ENCODE measurements around the gene BLACAT1. TPM values are rescaled to one million over a fixed set of nuclear protein-coding genes. Genes with fewer than 3 reads are reported as not detected.

The BLACAT1 gene
- total and polyA plus RNA-seq, 9 of the 15 experiments (the other 6 are each of a cell fraction or from before 2014, with no cell fraction given), result 0.10 to 5.9 (median 0.73) TPM

DNA sequence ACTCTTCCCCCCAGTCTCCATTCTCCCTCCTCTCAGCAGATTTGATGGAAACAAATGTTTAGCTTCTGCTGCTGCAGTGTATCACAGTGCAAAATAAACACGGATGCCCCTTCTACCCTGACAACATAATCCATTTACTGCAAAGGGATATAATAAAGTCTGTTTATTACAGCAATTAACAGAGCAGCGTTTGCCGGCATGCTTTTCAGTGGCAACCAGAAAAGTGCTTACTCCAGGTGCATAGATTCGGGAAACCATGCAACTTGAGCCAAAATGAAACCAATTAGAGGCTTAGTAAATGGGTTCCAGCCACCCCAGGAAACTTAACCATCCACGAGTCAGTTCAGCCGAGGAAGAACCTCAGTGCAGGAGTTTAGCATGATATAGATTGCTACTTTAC is 21.1 kb downstream of the BLACAT1 start:
- intact Hi-C loops (cut with micrococcal nuclease) (loop anchor here (10.0 kb wide), 1 partner anchor 80 kb away; the partner anchor contains the start of gene KLHDC8A), in situ Hi-C loops (cut with MboI) (no loop called here)
- H3K4me3 ChIP-seq, result no peak overlapping the region
- H3K4me2 ChIP-seq (ENCODE audit: insufficient read depth, low read length), result no peak overlapping the region
- FAIRE-seq, result no peak
- peaks cover 6% of the 10 kb centered on the region in 2 experiments; a peak in 4 of 5 replicates for H3K4me1 ChIP-seq (replicated peaks in 1 of 2; ENCODE audit: control insufficient read depth in 2 of 2, insufficient read depth in 2 of 2, low read length in 2 of 2)
- TF ChIP-seq NRF1 (conservative IDR thresholded peaks at IDR 0.05 in 1 of 2, IDR thresholded peaks at IDR 0.05 in 1 of 2) (no peak), ZNF197 (CRISPR knock-in tag; IDR thresholded peaks at IDR 0.05; ENCODE audit: low read depth) (no peak), ZNF212 (CRISPR knock-in tag; IDR thresholded peaks at IDR 0.05) (no peak), ETS1 (conservative IDR thresholded peaks at IDR 0.05; ENCODE audit: control insufficient read depth, low read depth, low read length) (no peak), POLR2G (IDR thresholded peaks at IDR 0.05; ENCODE audit: low read depth, low read length) (no peak), IRF2 (CRISPR knock-in tag; IDR thresholded peaks at IDR 0.05) (no peak), CCNT2 (IDR thresholded peaks at IDR 0.05; ENCODE audit: borderline replicate concordance, extremely low read depth, insufficient read length, low read depth, low read length) (no peak), HNRNPK (IDR thresholded peaks at IDR 0.05; ENCODE audit: low read depth, low read length, poor library complexity, severe bottlenecking) (no peak), ZNF57 (CRISPR knock-in tag; IDR thresholded peaks at IDR 0.05) (no peak), CC2D1A (IDR thresholded peaks at IDR 0.05) (no peak)
- TF ChIP-seq, protein P1, sequence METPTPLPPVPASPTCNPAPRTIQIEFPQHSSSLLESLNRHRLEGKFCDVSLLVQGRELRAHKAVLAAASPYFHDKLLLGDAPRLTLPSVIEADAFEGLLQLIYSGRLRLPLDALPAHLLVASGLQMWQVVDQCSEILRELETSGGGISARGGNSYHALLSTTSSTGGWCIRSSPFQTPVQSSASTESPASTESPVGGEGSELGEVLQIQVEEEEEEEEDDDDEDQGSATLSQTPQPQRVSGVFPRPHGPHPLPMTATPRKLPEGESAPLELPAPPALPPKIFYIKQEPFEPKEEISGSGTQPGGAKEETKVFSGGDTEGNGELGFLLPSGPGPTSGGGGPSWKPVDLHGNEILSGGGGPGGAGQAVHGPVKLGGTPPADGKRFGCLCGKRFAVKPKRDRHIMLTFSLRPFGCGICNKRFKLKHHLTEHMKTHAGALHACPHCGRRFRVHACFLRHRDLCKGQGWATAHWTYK (CRISPR knock-in tag; IDR thresholded peaks at IDR 0.05), result no peak
- no peak for ATAC-seq
- no peak overlapping the region for H3K9ac ChIP-seq (ENCODE audit: insufficient read depth in 1 of 2, low read depth in 2 of 2, low read length in 2 of 2)
- CTCF ChIA-PET (ENCODE audit: low intra/inter-chr PET ratio), result no interaction called here
- H3K9me1 ChIP-seq (ENCODE audit: control insufficient read depth, insufficient read depth, low read length), result no peaks in the 10 kb centered on the region
- no peaks in the 10 kb centered on the region for H3K36me3 ChIP-seq (ENCODE audit: control insufficient read depth, insufficient read depth, low read length)
- no peak for DNase-seq (ENCODE audit: extremely low read depth in 1 of 4, low spot score in 3 of 4)
- no peak overlapping the region for H3K27ac ChIP-seq (ENCODE audit: extremely low read depth, low read depth, low read length)
- H3K27me3 ChIP-seq (ENCODE audit: control insufficient read depth in 2 of 2, insufficient read depth in 2 of 2, low read length in 2 of 2), result peaks cover 11 to 55% of the 10 kb centered on the region in 2 experiments; a peak in 4 of 5 replicates
- H4K20me1 ChIP-seq (replicated peaks; ENCODE audit: control insufficient read depth, insufficient read depth, low read length), result no peaks in the 10 kb centered on the region; the same call in 1 of the 2 replicates
- POLR2A ChIA-PET, result no interaction called here
- H3K9me3 ChIP-seq (replicated peaks; ENCODE audit: control insufficient read depth, insufficient read depth, low read depth, low read length), result no peaks in the 10 kb centered on the region
- H3K79me2 ChIP-seq (ENCODE audit: control insufficient read depth, insufficient read depth, low read length), result no peaks in the 10 kb centered on the region
- WGBS (ENCODE audit: insufficient coverage, low coverage, missing lambda C conversion rate), result 5% methylated on average over 6 of the region's 6 CpGs
- no peak overlapping the region for H2AFZ ChIP-seq (ENCODE audit: low read depth, low read length)
- BruUV-seq (replicated peaks), result no TSS peak
